Bronchial epithelial cell (primary cell): ENCODE data around the gene ZNF660. TPM values are rescaled to one million over a fixed set of nuclear protein-coding genes. Genes with fewer than 3 reads are reported as not detected.

Source experiments
- DNase-seq: peaks from one replicate; pipeline ENCODE4 v3.0.0-alpha.2; 2010; ENCODE audit warnings: low read depth
- FAIRE-seq: peaks from 2 replicates; lab custom pipeline; 2011; peaks lifted over from hg19 to GRCh38; lab: Jason Lieb, UNC
- H3K27me3 ChIP-seq: 2 replicates; pipeline ENCODE4 v1.5.1; 2011; ENCODE audit warnings: low read length; ENCODE audit not compliant: control insufficient read depth, insufficient read depth
- H3K36me3 ChIP-seq: 2 replicates; pipeline ENCODE4 v1.5.1; 2011; ENCODE audit warnings: low read length; ENCODE audit not compliant: control insufficient read depth, insufficient read depth
- H3K4me3 ChIP-seq: 2 replicates; pipeline ENCODE4 v1.5.1; 2011; ENCODE audit warnings: mild to moderate bottlenecking, low read depth, low read length, control low read depth
- total RNA-seq: library from RNA; depleted of rRNA; stranded (reverse); fragments of >200 nt; gene quantifications from 2 replicates; pipeline ENCODE4 v1.2.1, GENCODE V29; 2014
- TF ChIP-seq, protein P1 (sequence below): IDR thresholded peaks from 2 replicates; pipeline ENCODE4 v1.5.1; 2011; ENCODE audit warnings: mild to moderate bottlenecking, moderate library complexity, low read length, control low read depth, inconsistent platforms; ENCODE audit not compliant: insufficient read depth, severe bottlenecking

Gene ZNF660
- total RNA-seq, 1 donor from 2014 or later, result 0.26 TPM

- FAIRE-seq, result no peak
- Histone ChIP-seq H3K27me3 (no peaks in the 10 kb centered on the region), H3K36me3 (peaks cover 18% of the 10 kb centered on the region), H3K4me3 (no peak overlapping the region)
- DNase-seq, result no peak
- TF ChIP-seq, protein P1, sequence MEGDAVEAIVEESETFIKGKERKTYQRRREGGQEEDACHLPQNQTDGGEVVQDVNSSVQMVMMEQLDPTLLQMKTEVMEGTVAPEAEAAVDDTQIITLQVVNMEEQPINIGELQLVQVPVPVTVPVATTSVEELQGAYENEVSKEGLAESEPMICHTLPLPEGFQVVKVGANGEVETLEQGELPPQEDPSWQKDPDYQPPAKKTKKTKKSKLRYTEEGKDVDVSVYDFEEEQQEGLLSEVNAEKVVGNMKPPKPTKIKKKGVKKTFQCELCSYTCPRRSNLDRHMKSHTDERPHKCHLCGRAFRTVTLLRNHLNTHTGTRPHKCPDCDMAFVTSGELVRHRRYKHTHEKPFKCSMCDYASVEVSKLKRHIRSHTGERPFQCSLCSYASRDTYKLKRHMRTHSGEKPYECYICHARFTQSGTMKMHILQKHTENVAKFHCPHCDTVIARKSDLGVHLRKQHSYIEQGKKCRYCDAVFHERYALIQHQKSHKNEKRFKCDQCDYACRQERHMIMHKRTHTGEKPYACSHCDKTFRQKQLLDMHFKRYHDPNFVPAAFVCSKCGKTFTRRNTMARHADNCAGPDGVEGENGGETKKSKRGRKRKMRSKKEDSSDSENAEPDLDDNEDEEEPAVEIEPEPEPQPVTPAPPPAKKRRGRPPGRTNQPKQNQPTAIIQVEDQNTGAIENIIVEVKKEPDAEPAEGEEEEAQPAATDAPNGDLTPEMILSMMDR, result no peak
Measured at GRCh38 chr3:44628716-44629115, 44.0 kb downstream of the ZNF660 start.

DNA sequence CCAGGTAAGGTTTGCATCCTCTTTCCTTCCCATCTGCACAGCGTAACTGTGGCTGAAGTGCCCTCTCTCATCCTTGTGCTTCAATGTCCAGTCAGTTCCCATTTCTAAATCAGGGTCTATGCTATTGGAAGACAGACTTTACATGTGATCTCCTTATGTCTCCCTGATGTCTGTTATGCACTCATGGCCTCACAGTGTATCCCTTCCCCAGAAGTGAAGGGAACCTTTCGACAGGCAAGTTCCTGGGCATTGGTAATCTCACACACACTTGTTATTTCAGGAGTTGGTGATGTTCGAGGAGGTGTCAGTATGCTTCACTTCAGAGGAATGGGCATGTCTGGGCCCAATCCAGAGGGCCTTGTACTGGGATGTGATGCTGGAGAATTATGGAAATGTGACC is 47.4 kb downstream of the ZNF660 start:
- TF ChIP-seq, protein P1, result no peak
- no peak overlapping the region for H3K4me3 ChIP-seq
- FAIRE-seq (peak; percentile 43), DNase-seq (no peak)
- H3K36me3 ChIP-seq, result peaks cover 18% of the 10 kb centered on the region
- H3K27me3 ChIP-seq, result no peaks in the 10 kb centered on the region

DNA sequence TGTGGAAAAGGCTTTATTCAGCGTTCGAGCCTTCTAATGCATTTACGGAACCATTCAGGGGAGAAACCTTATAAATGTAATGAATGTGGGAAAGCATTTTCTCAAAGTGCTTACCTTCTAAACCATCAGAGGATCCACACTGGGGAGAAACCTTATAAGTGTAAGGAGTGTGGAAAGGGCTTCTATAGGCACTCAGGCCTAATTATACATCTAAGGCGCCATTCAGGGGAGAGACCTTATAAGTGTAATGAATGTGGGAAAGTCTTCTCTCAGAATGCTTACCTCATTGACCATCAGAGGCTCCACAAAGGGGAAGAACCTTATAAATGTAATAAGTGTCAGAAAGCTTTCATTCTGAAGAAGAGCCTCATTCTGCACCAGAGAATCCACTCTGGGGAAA is 57.6 kb downstream of the ZNF660 start:
- peaks cover 7% of the 10 kb centered on the region for H3K36me3 ChIP-seq
- TF ChIP-seq, protein P1, result no peak
- no peak for FAIRE-seq
- H3K27me3 ChIP-seq, result no peaks in the 10 kb centered on the region
- H3K4me3 ChIP-seq, result no peak overlapping the region
- DNase-seq, result no peak

GRCh38 chr3:44643024-44643423 is 58.3 kb downstream of the ZNF660 start:
- H3K27me3 ChIP-seq, result no peaks in the 10 kb centered on the region
- TF ChIP-seq, protein P1, result no peak
- H3K36me3 ChIP-seq, result peaks cover 7% of the 10 kb centered on the region
- no peak for DNase-seq
- FAIRE-seq, result no peak
- H3K4me3 ChIP-seq, result no peak overlapping the region

GRCh38 chr3:44647771-44648170 is 63.0 kb downstream of the ZNF660 start:
- no peak for FAIRE-seq
- TF ChIP-seq, protein P1, result no peak

GRCh38 chr3:44648564-44649229 is 63.9 kb downstream of the ZNF660 start, which contains the start of gene ZNF35:
Gene ZNF35 (plus strand): TSS chr3:44648732. CDS start chr3:44651068, 2,336 bp downstream.
- peak; percentile 78 for DNase-seq
- no peak for FAIRE-seq
- Histone ChIP-seq H3K4me3 (peak within 1 kb of the TSS; percentile 94), H3K36me3 (peaks cover 9% of the 10 kb centered on the region), H3K27me3 (no peaks in the 10 kb centered on the region)
- TF ChIP-seq, protein P1, result no peak

More at GRCh38 chr3:44647771-44648170, 63.0 kb downstream of the ZNF660 start:
- Histone ChIP-seq H3K36me3 (peaks cover 9% of the 10 kb centered on the region), H3K27me3 (no peaks in the 10 kb centered on the region), H3K4me3 (no peak overlapping the region)
- DNase-seq, result no peak
